Activated B cell treated with CpG ODN at 0.5 μM for 24 hours (primary cell): ENCODE data around the gene PCDHAC2. TPM values are rescaled to one million over a fixed set of nuclear protein-coding genes. Genes with fewer than 3 reads are reported as not detected.

Experiments used
- ATAC-seq: fragments of 200-7000 bp; cut with Tn5 transposase; one replicate; pipeline ENCODE4 v1.10.0; 2021; ENCODE audit warnings: low read depth, mild to moderate bottlenecking, moderate library complexity
- CTCF ChIA-PET: fragments of 350-600 bp; sonication (Branson Sonifier 250); formaldehyde crosslinking; loops from one replicate; lab custom pipeline; 2021; ENCODE audit warnings: antibody characterized with exemption; lab: Charles Lee
- POLR2A ChIA-PET: fragments of 350-600 bp; sonication (Branson Sonifier 250); formaldehyde crosslinking; loops from one replicate; lab custom pipeline; 2021; ENCODE audit warnings: antibody characterized with exemption; lab: Charles Lee
- DNase-seq: peaks from one replicate; pipeline ENCODE4 v3.0.0; 2022
- H3K27ac Mint-ChIP-seq: one replicate; pipeline ENCODE4 v1.8.0; 2020; ENCODE audit warnings: mixed read lengths
- H3K27me3 Mint-ChIP-seq: one replicate; pipeline ENCODE4 v1.8.0; 2021; ENCODE audit warnings: mixed read lengths
- H3K36me3 Mint-ChIP-seq: one replicate; pipeline ENCODE4 v1.8.0; 2021; ENCODE audit warnings: low read depth, mixed read lengths
- H3K4me1 Mint-ChIP-seq: one replicate; pipeline ENCODE4 v1.8.0; 2021; ENCODE audit warnings: mixed read lengths
- H3K4me3 Mint-ChIP-seq: one replicate; pipeline ENCODE4 v1.8.0; 2020; ENCODE audit warnings: mild to moderate bottlenecking, mixed read lengths
- H3K9me3 Mint-ChIP-seq: one replicate; pipeline ENCODE4 v1.8.0; 2020; ENCODE audit warnings: mixed read lengths
- CTCF ChIP-seq: fragments of 200-600 bp; IDR thresholded peaks from one replicate; pipeline ENCODE4 v1.8.0; 2022; ENCODE audit warnings: antibody characterized with exemption, mild to moderate bottlenecking
- intact Hi-C: fragments of 100-400 bp; cut with micrococcal nuclease; formaldehyde crosslinking; loops from one replicate; pipeline ENCODE4 v1.15.1; 2024
- total RNA-seq: library from RNA; stranded (reverse); gene quantifications from 2 replicates; pipeline ENCODE4 v1.2.3, GENCODE V29; 2022

The PCDHAC2 gene
- total RNA-seq, 1 donor from 2014 or later: not detected

GRCh38 chr5:140934964-140935606, 31.2 kb upstream of the PCDHAC2 start:
- Mint-ChIP-seq H3K9me3 (no peaks in the 10 kb centered on the region), H3K36me3 (no peaks in the 10 kb centered on the region), H3K27me3 (peaks cover 1% of the 10 kb centered on the region), H3K27ac (no peak overlapping the region), H3K4me3 (no peak overlapping the region), H3K4me1 (no peaks in the 10 kb centered on the region)
- DNase-seq (no peak), ATAC-seq (no peak)
- ChIA-PET CTCF (no interaction called here), POLR2A (no interaction called here)
- no peak for TF ChIP-seq CTCF
- intact Hi-C loops: no loop called here

GRCh38 chr5:140946578-140946977, 19.7 kb upstream of the PCDHAC2 start:
- POLR2A ChIA-PET: no interaction called here
- H3K4me3 Mint-ChIP-seq: no peak overlapping the region
- CTCF ChIA-PET: no interaction called here
- TF ChIP-seq CTCF: no peak
- intact Hi-C loops: no loop called here
- H3K27me3 Mint-ChIP-seq: no peaks in the 10 kb centered on the region
- H3K36me3 Mint-ChIP-seq: no peaks in the 10 kb centered on the region
- H3K27ac Mint-ChIP-seq: no peak overlapping the region
- no peaks in the 10 kb centered on the region for H3K4me1 Mint-ChIP-seq
- peaks cover 16% of the 10 kb centered on the region for H3K9me3 Mint-ChIP-seq
- ATAC-seq (no peak), DNase-seq (no peak)

GRCh38 chr5:140951636-140952035, 14.6 kb upstream of the PCDHAC2 start:
- H3K27me3 Mint-ChIP-seq: no peaks in the 10 kb centered on the region

GRCh38 chr5:140953234-140953633, 13.0 kb upstream of the PCDHAC2 start:
- Mint-ChIP-seq H3K4me1 (no peaks in the 10 kb centered on the region), H3K27ac (no peak overlapping the region), H3K36me3 (no peaks in the 10 kb centered on the region), H3K4me3 (no peak overlapping the region), H3K9me3 (peaks cover 5% of the 10 kb centered on the region), H3K27me3 (no peaks in the 10 kb centered on the region)
- CTCF ChIA-PET: no interaction called here
- POLR2A ChIA-PET: no interaction called here
- DNase-seq (no peak), ATAC-seq (no peak)
- intact Hi-C loops: no loop called here
- no peak for TF ChIP-seq CTCF

More at GRCh38 chr5:140951636-140952035, 14.6 kb upstream of the PCDHAC2 start:
- DNase-seq (no peak), ATAC-seq (no peak)
- intact Hi-C loops: no loop called here
- no peak for TF ChIP-seq CTCF
- no peak overlapping the region for H3K27ac Mint-ChIP-seq
- H3K4me1 Mint-ChIP-seq: no peaks in the 10 kb centered on the region
- no peak overlapping the region for H3K4me3 Mint-ChIP-seq
- peaks cover 6% of the 10 kb centered on the region for H3K9me3 Mint-ChIP-seq
- ChIA-PET CTCF (no interaction called here), POLR2A (no interaction called here)
- H3K36me3 Mint-ChIP-seq: no peaks in the 10 kb centered on the region

GRCh38 chr5:140962190-140962589, 4.1 kb upstream of the PCDHAC2 start:
- Mint-ChIP-seq H3K27ac (no peak overlapping the region), H3K9me3 (no peaks in the 10 kb centered on the region), H3K36me3 (no peaks in the 10 kb centered on the region), H3K4me1 (no peaks in the 10 kb centered on the region), H3K4me3 (no peak overlapping the region), H3K27me3 (peaks cover 13% of the 10 kb centered on the region)
- DNase-seq: no peak
- TF ChIP-seq CTCF: no peak
- intact Hi-C loops: no loop called here
- ATAC-seq: no peak
- POLR2A ChIA-PET: no interaction called here
- CTCF ChIA-PET: no interaction called here
